AG09309 (cell line): Measurements from ENCODE around the gene SCAMP5.

Experiments used
- DNase-seq: peaks from one replicate; pipeline ENCODE4 v3.0.0-alpha.2; 2010; ENCODE audit warnings: low read depth
- H3K4me3 ChIP-seq: 2 replicates; pipeline ENCODE4 v1.5.1; 2011; ENCODE audit warnings: mild to moderate bottlenecking, low read depth, low read length, moderate library complexity; ENCODE audit not compliant: control insufficient read depth
- CTCF ChIP-seq: IDR thresholded peaks from 2 replicates; pipeline ENCODE4 v1.5.1; 2011; ENCODE audit warnings: mild to moderate bottlenecking, low read depth, low read length, inconsistent platforms; ENCODE audit not compliant: insufficient read depth, control insufficient read depth; ENCODE audit errors: missing control alignments

Gene SCAMP5

GRCh38 chr15:75050283-75050682, 54.9 kb downstream of the SCAMP5 start:
- TF ChIP-seq CTCF, result no peak
- no peak overlapping the region for H3K4me3 ChIP-seq
- DNase-seq, result no peak

GRCh38 chr15:75051191-75051608, 55.8 kb downstream of the SCAMP5 start:
- no peak for DNase-seq
- H3K4me3 ChIP-seq, result no peak overlapping the region
- no peak for TF ChIP-seq CTCF

- TF ChIP-seq CTCF, result no peak
- H3K4me3 ChIP-seq, result no peak overlapping the region
- no peak for DNase-seq
Measured at GRCh38 chr15:75051711-75052110, 56.3 kb downstream of the SCAMP5 start.

- H3K4me3 ChIP-seq, result no peak overlapping the region
- DNase-seq, result no peak
- no peak for TF ChIP-seq CTCF
Measured at GRCh38 chr15:75052972-75053747, 57.8 kb downstream of the SCAMP5 start.

- H3K4me3 ChIP-seq, result no peak overlapping the region
- no peak for TF ChIP-seq CTCF
- no peak for DNase-seq
Measured at GRCh38 chr15:75053748-75054125, 58.4 kb downstream of the SCAMP5 start.

GRCh38 chr15:75054172-75054897, 59.0 kb downstream of the SCAMP5 start:
- DNase-seq, result no peak
- TF ChIP-seq CTCF, result no peak
- no peak overlapping the region for H3K4me3 ChIP-seq
